Fibroblast of the aortic adventitia (primary cell): ENCODE data around the gene HNRNPC. TPM values are rescaled to one million over a fixed set of nuclear protein-coding genes. Genes with fewer than 3 reads are reported as not detected.
"Not testable (repeated sequence)": the region's sequence is repeated elsewhere in the genome, so short reads cannot be mapped to it uniquely, and the experiment has no call there.

Experiments
- DNase-seq: peaks from one replicate; pipeline ENCODE4 v3.0.0-alpha.2; 2010; ENCODE audit warnings: low read depth
- H3K4me3 ChIP-seq: 2 replicates; pipeline ENCODE4 v1.5.1; 2011; ENCODE audit warnings: low read depth, mild to moderate bottlenecking, control low read depth, low read length, moderate library complexity
- total RNA-seq: library from RNA; depleted of rRNA; stranded (reverse); fragments of >200 nt; gene quantifications from 2 replicates; pipeline ENCODE4 v1.2.3, GENCODE V29; 2012; ENCODE audit warnings: low replicate concordance
- TF ChIP-seq, protein P1 (sequence below): IDR thresholded peaks from 2 replicates; pipeline ENCODE4 v1.5.1; 2011; ENCODE audit warnings: mild to moderate bottlenecking, low read length, control low read depth, inconsistent platforms; ENCODE audit not compliant: insufficient read depth

Gene HNRNPC
- total RNA-seq, 1 donor, result 458 TPM

DNA sequence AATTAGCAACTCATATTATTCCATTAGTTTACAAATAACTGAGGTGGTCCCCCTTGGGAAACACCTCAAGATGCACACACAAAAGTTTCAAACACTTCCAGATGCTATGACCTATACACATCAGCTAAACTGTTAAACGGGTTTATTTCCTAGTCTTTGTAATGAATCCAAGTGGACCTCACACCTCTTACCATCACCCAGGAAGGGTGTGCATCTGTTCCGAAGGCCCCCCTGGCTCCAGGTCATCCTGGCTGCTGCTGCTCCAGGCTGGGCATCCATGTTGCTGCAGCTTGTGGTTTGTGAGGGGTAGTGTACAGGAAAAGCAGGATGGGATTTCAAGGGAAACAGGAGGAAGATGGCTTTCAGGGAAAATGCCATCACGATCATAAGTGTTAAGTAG, 6.8 kb downstream of the HNRNPC start:
- H3K4me3 ChIP-seq, result no peak overlapping the region
- DNase-seq, result no peak
- TF ChIP-seq, protein P1, sequence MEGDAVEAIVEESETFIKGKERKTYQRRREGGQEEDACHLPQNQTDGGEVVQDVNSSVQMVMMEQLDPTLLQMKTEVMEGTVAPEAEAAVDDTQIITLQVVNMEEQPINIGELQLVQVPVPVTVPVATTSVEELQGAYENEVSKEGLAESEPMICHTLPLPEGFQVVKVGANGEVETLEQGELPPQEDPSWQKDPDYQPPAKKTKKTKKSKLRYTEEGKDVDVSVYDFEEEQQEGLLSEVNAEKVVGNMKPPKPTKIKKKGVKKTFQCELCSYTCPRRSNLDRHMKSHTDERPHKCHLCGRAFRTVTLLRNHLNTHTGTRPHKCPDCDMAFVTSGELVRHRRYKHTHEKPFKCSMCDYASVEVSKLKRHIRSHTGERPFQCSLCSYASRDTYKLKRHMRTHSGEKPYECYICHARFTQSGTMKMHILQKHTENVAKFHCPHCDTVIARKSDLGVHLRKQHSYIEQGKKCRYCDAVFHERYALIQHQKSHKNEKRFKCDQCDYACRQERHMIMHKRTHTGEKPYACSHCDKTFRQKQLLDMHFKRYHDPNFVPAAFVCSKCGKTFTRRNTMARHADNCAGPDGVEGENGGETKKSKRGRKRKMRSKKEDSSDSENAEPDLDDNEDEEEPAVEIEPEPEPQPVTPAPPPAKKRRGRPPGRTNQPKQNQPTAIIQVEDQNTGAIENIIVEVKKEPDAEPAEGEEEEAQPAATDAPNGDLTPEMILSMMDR, result no peak

DNA sequence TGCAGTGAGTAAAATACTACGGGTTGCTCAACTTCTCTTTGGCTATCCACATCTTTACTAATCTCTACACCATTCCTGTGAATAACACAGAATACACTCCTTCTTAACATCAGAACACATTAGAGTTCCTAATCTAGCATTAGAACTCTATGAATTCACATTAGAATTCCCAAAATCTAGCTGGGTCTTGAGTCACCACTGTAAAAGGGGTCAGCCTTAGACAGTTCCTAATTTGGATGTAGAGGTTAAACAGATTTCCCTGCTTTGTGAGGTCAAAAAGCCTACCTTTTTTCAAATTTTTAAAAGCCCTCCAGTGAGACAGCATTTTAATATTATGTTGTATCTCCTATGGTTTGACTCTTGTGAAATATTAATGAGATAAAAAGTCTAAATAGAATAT, 7.4 kb downstream of the HNRNPC start:
- DNase-seq, result no peak
- no peak overlapping the region for H3K4me3 ChIP-seq
- TF ChIP-seq, protein P1, result no peak

DNA sequence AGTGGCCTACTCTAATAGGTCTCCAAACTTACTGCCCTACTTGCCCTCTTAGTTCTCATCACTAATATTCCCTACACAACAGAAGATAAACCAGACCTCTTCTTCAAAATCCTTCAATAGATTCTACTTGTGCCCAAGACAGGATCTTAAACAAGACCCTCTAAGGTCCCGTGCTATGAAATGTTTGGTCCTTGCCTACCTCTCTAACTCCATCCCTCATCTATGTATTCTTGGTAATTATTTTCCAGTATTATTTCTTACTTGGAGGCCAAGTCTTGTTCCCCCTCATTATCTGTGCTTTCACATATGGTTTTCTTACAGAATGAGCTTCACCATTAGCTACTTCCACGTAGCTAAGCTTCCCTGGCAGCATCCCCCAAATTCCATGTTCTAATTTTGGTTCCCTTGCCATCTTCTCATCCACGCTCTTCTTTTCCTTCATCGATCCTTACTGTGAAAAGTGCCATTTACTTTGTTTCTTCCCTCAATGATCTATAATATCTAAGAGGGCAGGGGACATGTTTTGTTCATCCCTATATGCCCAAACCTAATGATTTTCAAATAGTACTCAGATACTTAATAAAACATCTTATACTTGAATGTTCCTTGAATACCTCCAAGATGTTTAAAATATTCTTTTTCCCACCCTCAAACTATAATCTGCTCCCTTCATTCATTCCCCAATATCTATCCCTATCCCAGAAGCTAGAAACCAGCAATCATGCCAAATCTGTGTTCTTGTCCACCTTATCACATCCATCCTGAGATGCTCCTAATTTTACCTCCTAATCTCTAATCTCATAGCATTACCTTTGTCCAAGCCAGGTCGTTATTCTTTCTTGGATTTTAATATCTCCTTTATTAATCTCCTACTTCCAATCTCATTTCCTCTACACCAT, 10.1 kb downstream of the HNRNPC start:
- TF ChIP-seq, protein P1, result no peak
- no peak overlapping the region for H3K4me3 ChIP-seq
- no peak for DNase-seq

DNA sequence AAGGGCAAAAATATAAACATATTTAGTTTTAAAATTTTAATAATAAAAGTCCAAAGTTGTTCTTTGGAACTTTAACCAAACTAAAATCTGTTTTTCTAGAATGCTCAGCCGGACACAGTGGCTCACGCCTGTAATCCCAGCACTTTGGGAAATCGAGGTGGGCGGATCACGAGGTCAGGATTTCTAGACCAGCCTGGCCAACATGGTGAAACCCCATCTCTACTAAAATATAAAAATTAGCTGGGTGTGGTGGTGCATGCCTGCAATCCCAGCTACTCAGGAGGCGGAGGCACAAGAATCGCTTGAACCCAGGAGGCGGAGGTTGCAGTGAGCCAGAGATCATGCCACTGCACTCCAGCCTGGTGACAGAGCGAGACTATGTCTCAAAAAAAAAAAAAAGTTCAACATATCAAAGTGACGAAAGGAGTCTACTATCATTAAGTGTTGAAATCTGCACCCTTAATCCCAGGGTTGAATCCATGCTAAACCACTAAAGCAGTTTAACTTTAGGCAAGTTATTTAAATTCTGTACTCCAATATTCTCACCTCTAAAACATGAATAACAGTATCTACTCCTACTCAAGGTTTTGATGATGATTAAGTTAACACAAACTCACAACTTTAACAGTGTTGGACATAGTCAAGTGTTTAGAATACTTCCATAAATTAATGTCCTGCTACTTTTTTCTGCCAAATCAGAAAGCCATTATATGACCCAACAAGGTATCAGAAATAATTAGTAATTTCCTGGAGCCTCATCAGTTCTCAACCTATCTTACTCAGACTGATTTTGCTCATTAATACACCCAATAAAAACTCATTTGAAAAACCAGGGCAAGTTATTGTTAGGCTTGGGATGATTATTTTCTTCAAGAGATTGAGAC, 11.0 kb downstream of the HNRNPC start:
- TF ChIP-seq, protein P1, result no peak
- no peak for DNase-seq
- no peak overlapping the region for H3K4me3 ChIP-seq

DNA sequence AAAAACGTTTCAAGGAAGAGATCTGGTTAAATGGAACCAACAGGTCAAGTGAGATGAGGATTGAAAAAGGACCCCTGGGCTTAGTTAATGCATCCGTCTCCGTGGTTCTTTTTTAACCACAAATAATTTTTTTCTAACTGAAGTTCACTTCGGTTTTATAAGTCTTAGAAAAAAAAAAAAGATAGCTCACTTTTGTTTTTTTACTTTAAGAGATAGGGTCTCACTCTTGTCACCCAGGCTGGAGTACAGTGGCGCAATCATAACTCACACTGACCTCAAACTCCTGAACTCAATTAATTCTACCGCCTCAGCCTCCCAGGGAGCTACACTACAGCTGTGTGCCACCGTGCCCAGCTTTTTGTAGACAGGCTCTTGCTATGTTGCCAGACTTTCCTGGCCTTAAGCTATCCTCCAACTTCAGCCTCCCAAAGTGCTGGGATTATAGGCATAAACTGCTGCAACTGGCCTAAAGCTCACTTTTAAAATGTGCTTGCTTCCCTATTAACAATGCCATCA, 11.8 kb downstream of the HNRNPC start:
- DNase-seq, result no peak
- TF ChIP-seq, protein P1, result no peak

DNA sequence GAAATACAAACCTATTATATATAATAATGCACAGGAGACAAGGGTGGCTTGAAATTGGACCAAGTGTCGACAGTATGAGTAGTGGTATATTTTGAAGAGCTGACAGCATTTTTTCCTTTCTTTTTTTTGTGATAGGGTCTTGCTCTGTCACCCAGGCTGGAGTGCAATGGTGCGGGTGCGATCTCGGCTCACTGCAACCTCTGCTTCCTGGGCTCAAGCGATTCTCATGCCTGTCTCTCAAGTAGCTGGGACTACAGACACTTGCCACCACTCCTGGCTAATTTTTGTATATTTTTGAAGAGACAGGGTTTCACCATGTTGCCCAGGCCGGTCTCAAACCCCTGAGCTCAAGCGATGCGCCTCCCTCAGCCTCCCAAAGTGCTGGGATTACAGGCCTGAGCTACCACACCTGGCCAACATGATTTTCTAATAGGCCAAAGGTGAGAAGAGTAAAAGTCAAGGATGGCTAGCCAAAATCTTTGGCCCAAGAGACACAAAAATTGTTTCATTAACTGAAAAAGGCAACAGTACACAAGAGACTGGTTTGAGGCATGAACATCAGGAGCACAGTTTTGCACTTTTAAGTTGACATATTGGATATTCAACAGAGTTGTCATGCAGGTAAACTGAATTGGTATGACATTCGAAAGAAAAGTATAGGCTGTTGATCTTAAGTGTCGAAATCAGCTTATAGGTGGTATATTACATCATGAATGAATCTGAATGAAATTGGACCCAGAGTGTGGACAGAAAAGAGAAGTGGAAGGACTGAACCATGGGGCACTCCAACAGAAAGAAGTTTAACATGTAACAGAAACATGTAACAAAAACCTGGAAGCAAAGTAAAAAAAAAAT, 12.5 kb downstream of the HNRNPC start:
- H3K4me3 ChIP-seq, result no peak overlapping the region
- no peak for DNase-seq
- TF ChIP-seq, protein P1, result no peak

More for the DNA sequence above, 11.8 kb downstream of the HNRNPC start:
- H3K4me3 ChIP-seq, result no peak overlapping the region

DNA sequence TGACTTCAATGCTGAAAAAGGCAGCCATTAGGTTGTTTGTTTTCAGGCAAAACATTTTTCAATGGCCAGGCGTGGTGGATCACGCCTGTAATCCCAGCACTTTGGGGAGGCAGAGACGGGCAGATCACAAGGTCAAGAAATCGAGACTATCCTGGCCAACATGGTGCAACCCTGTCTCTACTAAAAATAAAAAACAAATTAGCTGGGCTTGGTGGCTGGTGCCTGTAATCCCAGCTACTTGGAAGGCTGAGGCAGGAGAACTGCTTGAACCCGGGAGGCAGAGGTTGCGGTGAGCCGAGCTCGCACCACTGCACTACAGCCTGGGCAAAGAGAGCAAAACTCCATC, 13.2 kb downstream of the HNRNPC start:
- not testable (repeated sequence) for DNase-seq, H3K4me3 ChIP-seq
